A673 (cell line): ENCODE measurements around the gene BMP4.

Experiments
- CTCF ChIP-seq: fragments of 300-800, 200-600 bp; sonication (generic); conservative IDR thresholded peaks from 2 replicates; pipeline ENCODE4 v1.5.1; 2017; ENCODE audit warnings: low read depth, mild to moderate bottlenecking, antibody characterized with exemption, low read length, moderate library complexity, mixed read lengths
- EZH2 ChIP-seq: fragments of 200-600 bp; sonication (generic); IDR thresholded peaks from 2 replicates; pipeline ENCODE4 v1.6.1; 2017; ENCODE audit warnings: borderline replicate concordance, low read depth, mild to moderate bottlenecking, mixed read lengths, antibody characterized with exemption, low read length; ENCODE audit not compliant: poor library complexity, severe bottlenecking

GRCh38 chr14:53999061-53999488, 42.5 kb upstream of the BMP4 start:
- no peak for TF ChIP-seq CTCF
- TF ChIP-seq EZH2 = no peak
